Measurements from ENCODE around the gene MRPL24. TPM values are rescaled to one million over a fixed set of nuclear protein-coding genes. Genes with fewer than 3 reads are reported as not detected.

Gene MRPL24
- polyA plus RNA-seq, 1 donor, result 62.5 TPM

DNA sequence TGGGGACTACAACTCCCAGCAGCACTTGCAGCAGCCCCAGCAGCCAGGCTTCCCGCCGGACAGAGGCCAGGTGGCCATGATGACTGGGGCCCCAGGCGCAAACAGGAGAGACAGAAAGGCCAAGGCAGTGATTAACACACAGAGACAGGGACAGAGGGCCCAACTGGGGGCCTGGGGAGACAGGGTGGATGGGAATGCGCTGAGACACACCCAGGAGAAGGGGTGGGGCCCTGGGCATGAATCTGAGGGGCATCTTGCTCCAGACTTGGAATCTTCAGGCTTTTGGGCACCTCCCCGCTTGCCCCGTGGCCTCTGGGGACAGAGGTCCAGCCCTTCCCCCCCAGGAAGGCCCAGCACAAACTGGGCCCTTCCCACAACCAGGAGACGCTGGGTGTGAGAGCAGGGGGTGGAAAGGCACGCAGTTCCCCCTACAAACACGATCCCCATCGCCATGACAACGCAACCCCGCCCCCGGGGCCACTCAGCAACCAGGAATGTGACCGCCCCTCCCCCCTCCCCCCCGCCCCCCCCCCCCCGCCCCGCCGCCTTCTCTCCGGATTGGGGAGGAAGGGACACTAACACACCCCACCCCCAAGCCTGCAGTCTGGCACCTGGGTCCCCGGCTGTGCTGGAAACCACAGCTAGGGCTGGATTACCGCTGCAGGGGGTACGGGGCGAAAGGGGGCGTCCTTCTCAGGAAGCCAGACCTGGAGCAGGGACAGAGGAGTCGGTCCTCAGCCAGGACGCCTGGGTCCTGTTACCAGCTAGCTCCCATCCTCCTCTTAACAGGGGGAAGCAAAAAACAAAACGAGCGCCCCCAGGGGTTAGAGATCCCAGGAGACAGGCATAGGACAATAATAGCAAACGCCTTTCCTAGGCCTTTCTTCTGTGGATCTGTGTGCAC lies 6.1 kb upstream of the MRPL24 start:
- DNase-seq, result peak; percentile 88

DNA sequence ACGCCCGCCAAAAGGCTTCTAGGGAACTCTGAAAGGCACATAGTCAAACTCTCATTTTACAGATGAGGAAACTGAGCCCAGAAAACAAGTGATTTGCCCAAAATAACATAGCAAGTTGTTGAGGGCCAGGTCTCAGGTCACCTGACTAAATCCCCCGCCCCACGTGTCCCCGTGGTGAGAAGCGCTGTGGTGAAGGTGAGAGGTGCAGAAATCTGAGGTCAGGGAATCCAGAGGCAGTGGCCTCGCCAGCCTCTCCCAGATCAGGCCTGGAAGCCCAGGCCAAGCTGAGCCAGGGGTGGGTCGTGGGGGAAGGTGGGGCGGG lies 5.5 kb upstream of the MRPL24 start:
- DNase-seq, result no peak

DNA sequence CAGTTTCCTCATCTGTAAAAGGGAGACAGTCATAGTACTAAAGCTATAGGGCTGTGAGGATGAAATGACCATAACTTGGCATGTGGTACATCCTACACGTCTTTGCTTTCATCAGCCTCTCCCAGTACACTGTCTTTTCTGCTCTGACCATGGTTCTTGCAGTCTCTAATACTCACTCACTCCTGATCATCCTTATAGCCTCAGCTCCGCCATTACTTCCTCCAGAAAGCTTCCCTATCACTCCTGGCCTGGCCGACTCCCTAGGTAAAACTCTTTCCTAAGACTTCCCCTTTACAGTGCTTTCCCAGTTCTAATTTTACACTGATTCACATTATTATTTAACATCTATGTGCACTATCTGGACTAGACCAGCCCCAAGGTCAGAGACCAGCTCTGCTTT lies 5.0 kb upstream of the MRPL24 start:
- no peak for DNase-seq

GRCh38 chr1:156744786-156745419 lies 4.0 kb upstream of the MRPL24 start:
- DNase-seq, result no peak

- no peak for DNase-seq
These were observed 3.5 kb upstream of the MRPL24 start for GRCh38 chr1:156744344-156744743.

DNA sequence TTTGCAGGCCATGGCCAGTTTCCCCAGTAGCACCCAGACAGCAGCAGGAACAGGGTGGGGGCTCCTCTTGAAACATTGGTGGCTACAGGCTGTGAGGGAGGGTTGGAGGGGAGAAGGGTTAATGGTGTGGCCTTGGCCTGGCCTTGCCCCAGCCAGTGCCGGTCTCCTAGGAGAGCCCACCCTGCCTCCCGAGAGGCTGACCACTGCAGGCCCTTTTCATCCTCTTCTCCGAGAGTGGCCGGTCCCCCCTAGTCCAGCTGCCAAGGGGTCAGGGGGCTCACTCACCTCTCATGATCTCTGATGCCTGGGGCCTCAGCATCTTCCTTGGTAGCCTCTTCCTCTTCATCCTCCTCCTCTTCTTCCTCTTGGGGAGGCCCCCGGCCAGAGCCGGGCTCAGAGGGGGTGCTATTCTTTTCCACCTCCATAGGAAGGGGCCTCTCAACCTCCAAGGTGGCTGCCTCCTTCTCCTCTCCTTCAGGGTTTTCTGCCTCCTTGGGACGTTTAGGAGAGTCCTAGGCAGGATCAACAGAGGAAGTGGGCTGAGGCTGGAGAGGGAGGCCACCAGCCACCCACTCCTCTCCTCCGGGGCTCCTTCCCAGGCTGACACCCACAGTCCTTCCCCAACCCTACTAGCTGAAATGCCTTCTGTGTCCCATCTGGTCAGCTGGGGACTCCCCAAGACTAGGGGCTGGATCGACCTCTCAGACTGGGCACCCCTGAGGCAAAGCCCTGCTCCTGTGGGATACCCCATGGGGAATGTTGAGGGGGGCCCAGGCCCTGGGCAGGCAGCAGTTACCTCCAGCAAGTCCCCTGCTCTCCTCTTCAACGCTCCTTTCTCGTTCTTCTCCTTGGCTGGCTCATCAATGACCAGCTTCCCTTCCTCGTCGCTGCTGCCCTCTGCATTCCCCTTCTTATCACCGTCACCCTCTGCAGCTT lies 2.7 kb upstream of the MRPL24 start:
- no peak for DNase-seq

DNA sequence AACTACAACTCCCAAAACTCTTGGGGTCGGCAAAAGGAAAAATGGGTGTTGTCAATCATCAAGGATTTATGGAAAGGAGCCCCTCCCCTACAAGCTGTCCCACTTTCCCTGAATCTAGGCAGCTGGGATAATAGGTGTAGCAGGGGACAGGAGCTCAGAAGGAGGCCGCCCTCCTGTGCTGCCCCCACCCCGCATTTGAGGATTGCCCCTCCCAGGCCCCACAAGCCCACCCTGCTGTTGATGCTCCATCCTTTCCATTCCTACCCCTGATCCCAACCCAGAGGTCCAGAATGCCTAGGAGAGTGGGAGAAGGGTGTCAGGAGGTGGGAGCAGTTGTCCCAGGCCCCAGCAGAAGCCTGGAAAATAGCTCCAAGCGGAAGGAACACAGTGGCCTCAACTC lies 1.9 kb upstream of the MRPL24 start:
- DNase-seq, result no peak

- no peak for DNase-seq
These were observed 1.1 kb upstream of the MRPL24 start for GRCh38 chr1:156742017-156742416.

GRCh38 chr1:156741481-156741983 lies 644 bp upstream of the MRPL24 start:
- no peak for DNase-seq

GRCh38 chr1:156740237-156740740 lies 599 bp downstream of the MRPL24 start:
- no peak for DNase-seq

DNA sequence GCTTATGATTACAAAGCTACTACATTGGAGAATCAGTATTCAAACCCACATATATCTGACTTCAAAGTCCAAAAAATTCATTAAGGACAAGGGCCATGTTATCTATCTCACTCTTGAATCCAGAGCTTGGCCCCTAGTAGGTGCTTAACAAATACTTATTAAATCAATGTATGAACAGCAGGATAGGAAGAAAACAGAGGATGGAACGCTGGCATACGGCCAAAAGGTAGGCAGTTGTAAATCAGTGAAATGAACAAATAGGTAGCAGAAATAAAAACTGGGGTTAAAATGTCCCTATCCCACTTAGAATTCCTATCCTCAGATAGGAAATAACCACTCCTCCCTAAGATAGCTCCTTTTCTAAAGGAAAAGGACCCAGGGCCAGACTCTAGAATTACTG lies 2.0 kb downstream of the MRPL24 start:
- no peak for DNase-seq

DNA sequence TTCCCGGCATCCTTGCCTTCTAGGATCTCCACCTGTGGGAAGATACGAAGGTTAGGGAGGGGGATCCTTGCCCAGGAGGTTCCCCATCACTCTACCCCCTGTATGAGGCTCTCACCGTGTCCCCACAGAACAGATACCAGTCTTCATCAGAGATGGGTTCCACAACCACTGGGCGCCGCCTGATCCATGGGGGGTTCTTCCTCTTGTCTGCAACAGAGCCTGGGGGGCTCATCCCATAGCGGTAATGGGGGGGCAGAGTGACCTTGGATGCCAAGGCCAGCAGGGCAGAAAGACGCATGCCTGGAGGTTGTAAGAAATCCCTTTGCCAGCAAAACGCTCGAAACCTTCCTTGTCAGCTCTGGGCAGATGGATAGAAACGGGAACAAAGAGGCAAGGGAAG lies 2.5 kb downstream of the MRPL24 start:
- DNase-seq, result no peak

DNA sequence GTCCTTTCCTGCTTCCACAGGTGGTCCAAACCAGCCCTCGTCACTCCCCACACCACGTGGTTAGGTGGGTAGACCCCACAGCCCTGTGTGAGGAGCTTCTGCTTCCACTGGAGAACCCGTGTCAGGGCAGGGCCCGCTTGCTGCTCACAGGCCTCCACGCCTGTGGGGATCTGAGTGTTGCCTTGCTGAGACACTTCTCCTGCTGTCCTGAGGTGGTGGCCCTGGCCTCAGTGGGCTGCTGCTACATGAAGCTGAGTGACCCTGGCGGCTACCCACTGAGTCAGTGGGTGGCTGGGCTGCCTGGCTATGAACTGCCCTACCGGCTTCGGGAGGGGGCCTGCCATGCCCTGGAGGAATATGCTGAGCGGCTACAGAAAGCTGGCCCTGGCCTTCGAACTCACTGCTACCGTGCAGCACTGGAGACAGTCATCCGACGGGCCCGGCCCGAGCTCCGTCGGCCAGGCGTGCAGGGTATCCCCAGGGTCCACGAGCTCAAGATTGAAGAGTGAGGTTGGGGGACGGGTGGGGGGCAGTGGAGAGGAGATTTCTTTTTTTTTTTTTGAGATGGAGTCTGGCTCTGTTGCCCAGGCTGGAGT lies 6.8 kb downstream of the MRPL24 start:
- DNase-seq, result no peak

- DNase-seq, result peak; percentile 94
These were observed 12.1 kb downstream of the MRPL24 start, which contains the start of gene ISG20L2 for GRCh38 chr1:156728599-156729462. TSS of gene ISG20L2 (minus strand) at chr1:156728766. CDS start at chr1:156727652, 1,114 bp downstream.

- no peak for DNase-seq
These were observed 12.8 kb downstream of the MRPL24 start, which contains the start of gene METTL25B for GRCh38 chr1:156727926-156728598. TSS of gene METTL25B (plus strand) at chr1:156728469. CDS start at chr1:156729105, 636 bp downstream.

GRCh38 chr1:156727492-156727891 lies 13.4 kb downstream of the MRPL24 start:
- no peak for DNase-seq

DNA sequence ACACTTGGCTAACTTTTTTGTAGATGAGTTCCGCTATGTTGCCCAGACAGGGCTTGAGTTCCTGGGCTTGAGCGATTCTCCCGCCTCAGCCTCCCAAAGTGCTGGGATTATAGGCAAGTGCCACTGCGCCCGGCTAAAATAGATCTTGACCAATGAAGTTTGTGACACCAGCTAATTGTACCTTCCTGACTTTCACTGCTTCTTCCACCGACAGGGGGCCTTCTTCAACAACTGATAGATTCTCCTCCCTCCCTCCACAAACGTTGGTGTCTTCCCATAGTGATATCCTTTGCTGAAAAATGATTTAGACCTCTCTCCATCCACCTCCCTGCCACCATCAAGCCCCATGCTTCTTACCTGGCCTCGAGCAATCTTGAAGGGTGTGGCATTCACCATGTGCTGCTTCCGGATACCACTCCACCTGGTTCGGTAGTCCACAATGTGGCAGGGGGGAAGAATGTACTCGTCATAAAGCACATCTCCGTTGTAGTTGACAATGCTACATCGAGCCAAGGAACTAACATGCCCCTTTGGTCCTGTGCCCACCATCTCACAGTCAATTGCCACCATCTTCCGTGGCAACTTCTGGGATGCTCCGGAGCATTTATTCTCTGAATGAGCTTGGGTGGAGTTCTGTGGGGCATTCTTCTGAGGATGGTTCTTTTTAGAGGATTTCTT lies 14.2 kb downstream of the MRPL24 start:
- DNase-seq, result no peak

- DNase-seq, result peak; percentile 89
These were observed 15.1 kb downstream of the MRPL24 start for GRCh38 chr1:156725683-156726280.

DNA sequence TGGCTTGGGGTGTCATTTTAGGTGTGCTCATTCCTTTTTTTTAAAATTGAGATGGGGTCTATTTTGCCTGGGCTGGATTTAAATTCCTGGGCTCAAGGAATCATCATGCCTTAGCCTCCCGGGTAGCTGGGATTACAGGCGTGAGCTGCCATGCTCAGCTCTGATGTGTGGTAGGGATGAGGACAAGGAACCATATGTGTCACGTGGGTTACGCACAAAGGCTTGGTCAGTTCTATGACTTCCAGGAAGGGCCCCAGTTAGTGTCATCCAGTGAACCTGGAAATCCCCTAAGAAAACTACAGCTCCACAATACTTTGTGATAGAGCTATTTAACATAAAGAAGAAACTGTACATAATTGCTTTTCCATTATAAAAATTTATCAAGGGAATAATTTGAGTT lies 19.4 kb downstream of the MRPL24 start:
- no peak for DNase-seq
